ENCODE data around the gene BNC2. TPM values are rescaled to one million over a fixed set of nuclear protein-coding genes. Genes with fewer than 3 reads are reported as not detected.

The BNC2 gene
- total RNA-seq, 1 donor from 2014 or later, result 5.4 TPM

- no peak overlapping the region for H3K4me3 Mint-ChIP-seq
- no peaks in the 10 kb centered on the region for H3K4me1 Mint-ChIP-seq
- no peak overlapping the region for H3K27ac Mint-ChIP-seq (ENCODE audit: unreplicated experiment)
- no peak for TF ChIP-seq CTCF (conservative IDR thresholded peaks at IDR 0.05)
- no peak for DNase-seq (ENCODE audit: low read depth, low spot score)
- H3K27me3 Mint-ChIP-seq (ENCODE audit: low read depth), result no peaks in the 10 kb centered on the region
- no peaks in the 10 kb centered on the region for H3K9me3 Mint-ChIP-seq
- no peaks in the 10 kb centered on the region for H3K36me3 Mint-ChIP-seq (ENCODE audit: low read depth)
Observed at GRCh38 chr9:16595227-16595626, 275.2 kb downstream of the BNC2 start.

- Mint-ChIP-seq H3K36me3 (ENCODE audit: low read depth) (no peaks in the 10 kb centered on the region), H3K27ac (ENCODE audit: unreplicated experiment) (no peak overlapping the region), H3K4me3 (no peak overlapping the region), H3K9me3 (no peaks in the 10 kb centered on the region), H3K4me1 (no peaks in the 10 kb centered on the region), H3K27me3 (ENCODE audit: low read depth) (no peaks in the 10 kb centered on the region)
- no peak for TF ChIP-seq CTCF (conservative IDR thresholded peaks at IDR 0.05)
- DNase-seq (ENCODE audit: low read depth, low spot score), result no peak
Observed at GRCh38 chr9:16594787-16595186, 275.7 kb downstream of the BNC2 start.

GRCh38 chr9:16593746-16594145 lies 276.7 kb downstream of the BNC2 start:
- Mint-ChIP-seq H3K4me3 (no peak overlapping the region), H3K27ac (ENCODE audit: unreplicated experiment) (no peak overlapping the region), H3K9me3 (no peaks in the 10 kb centered on the region), H3K27me3 (ENCODE audit: low read depth) (no peaks in the 10 kb centered on the region), H3K4me1 (no peaks in the 10 kb centered on the region), H3K36me3 (ENCODE audit: low read depth) (no peaks in the 10 kb centered on the region)
- no peak for DNase-seq (ENCODE audit: low read depth, low spot score)
- TF ChIP-seq CTCF (conservative IDR thresholded peaks at IDR 0.05), result no peak

- H3K4me3 Mint-ChIP-seq, result no peak overlapping the region
- no peak overlapping the region for H3K27ac Mint-ChIP-seq (ENCODE audit: unreplicated experiment)
- DNase-seq (ENCODE audit: low read depth, low spot score), result no peak
- H3K9me3 Mint-ChIP-seq, result no peaks in the 10 kb centered on the region
- H3K36me3 Mint-ChIP-seq (ENCODE audit: low read depth), result no peaks in the 10 kb centered on the region
- H3K4me1 Mint-ChIP-seq, result no peaks in the 10 kb centered on the region
- H3K27me3 Mint-ChIP-seq (ENCODE audit: low read depth), result no peaks in the 10 kb centered on the region
- no peak for TF ChIP-seq CTCF (conservative IDR thresholded peaks at IDR 0.05)
Observed at GRCh38 chr9:16591092-16591491, 279.4 kb downstream of the BNC2 start.

GRCh38 chr9:16585591-16585990 lies 284.9 kb downstream of the BNC2 start:
- TF ChIP-seq CTCF (conservative IDR thresholded peaks at IDR 0.05), result no peak
- H3K4me1 Mint-ChIP-seq, result peaks cover 9% of the 10 kb centered on the region
- no peaks in the 10 kb centered on the region for H3K27me3 Mint-ChIP-seq (ENCODE audit: low read depth)
- no peak for DNase-seq (ENCODE audit: low read depth, low spot score)
- H3K9me3 Mint-ChIP-seq, result no peaks in the 10 kb centered on the region
- H3K27ac Mint-ChIP-seq (ENCODE audit: unreplicated experiment), result no peak overlapping the region
- no peak overlapping the region for H3K4me3 Mint-ChIP-seq
- H3K36me3 Mint-ChIP-seq (ENCODE audit: low read depth), result no peaks in the 10 kb centered on the region
